ENCODE results near the gene MLST8.

The MLST8 gene

DNA sequence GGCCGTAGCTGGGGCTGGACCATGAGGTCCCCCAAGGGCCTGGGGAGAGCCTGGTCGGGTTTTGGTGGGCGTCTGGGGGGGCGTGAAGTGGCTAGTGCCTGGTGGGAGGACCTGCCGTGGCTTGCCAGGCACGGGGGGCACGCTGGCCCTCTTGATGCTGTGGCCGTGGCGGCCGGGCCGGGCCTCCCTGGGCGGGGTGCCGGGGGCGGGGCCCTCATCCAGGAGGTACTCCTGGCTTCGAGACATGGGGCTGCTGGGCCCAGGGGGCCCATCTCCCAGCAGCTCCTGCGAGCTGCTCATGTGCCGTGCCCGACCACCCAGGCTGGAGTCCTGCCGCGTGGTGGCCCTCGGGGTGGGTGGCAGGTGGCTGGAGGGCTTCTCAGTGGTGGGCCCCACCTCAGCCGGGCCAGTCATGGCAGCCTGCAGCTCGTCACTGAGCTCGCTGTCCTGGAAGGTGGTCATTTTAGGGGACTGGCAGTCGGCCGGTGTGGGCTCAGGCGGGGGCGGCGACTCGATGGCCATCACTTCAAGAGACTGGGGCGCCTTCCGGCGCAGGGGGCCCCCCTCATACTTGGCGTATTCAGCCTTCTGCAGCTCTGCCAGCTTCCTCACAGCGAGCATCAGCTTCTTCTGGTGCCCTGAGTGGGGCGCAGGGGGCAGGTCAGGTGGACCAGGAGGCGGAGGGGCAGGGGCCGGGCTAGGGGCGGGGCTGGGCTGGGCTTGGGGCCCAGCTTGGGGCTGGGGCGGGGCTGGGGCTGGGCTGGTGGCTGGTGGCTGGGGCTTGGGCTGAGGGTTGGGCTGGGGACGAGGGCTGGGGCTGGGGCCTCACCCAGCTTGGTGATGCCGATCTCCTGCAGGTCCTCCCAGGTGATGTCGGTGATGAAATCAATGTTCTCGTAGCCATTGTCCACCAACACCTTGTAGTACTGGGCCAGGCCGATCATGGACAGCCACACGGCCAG lies 24.0 kb upstream of the MLST8 start:
- no peaks in the 10 kb centered on the region for H3K4me1 Mint-ChIP-seq
- H3K4me3 Mint-ChIP-seq = no peak overlapping the region
- no peaks in the 10 kb centered on the region for H3K9me3 Mint-ChIP-seq
- no peaks in the 10 kb centered on the region for H3K27me3 Mint-ChIP-seq
- no peak overlapping the region for H3K27ac Mint-ChIP-seq
- no peaks in the 10 kb centered on the region for H3K36me3 Mint-ChIP-seq

DNA sequence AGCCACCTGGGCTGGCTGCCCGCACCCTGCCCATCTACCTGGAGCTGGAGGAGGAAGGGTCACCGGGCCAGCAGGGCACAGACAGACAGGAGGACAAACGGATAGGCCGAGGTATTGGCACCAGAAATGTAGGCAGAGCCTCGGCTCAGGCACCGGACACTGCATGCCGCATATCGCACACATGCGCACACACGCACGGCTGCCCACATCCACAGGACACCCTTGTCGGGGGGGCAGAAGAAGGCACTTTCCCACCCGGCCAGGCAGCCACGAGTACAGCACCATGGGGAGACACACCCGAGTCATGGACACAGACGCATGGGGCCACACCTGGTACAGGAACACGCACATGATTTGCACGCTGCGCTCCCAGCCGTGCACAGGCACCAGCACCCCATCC lies 23.3 kb upstream of the MLST8 start:
- Mint-ChIP-seq H3K27ac (no peak overlapping the region), H3K9me3 (no peaks in the 10 kb centered on the region), H3K36me3 (no peaks in the 10 kb centered on the region), H3K4me3 (no peak overlapping the region), H3K27me3 (no peaks in the 10 kb centered on the region), H3K4me1 (no peaks in the 10 kb centered on the region)

DNA sequence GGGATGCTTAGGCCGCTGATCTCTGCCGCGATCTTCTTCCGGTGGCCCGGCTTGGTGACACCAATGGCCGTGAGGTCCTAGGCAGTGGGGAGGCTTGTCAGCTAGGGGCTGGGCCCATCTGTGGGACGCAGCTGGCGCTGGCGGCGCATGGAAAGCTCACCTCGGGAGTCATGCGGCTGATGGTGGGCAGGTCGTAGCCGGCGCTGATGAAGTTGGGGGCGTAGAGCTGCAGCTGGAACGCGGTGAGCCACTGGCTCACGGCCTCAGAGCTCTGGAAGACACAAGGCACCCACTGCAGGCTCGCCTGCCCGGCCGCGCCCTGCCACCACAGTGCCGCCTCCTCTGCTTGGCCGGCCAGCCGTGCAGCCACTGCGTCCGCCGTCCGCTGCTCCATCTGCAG lies 21.6 kb upstream of the MLST8 start:
- no peak overlapping the region for H3K4me3 Mint-ChIP-seq
- no peaks in the 10 kb centered on the region for H3K27me3 Mint-ChIP-seq
- no peaks in the 10 kb centered on the region for H3K36me3 Mint-ChIP-seq
- no peaks in the 10 kb centered on the region for H3K9me3 Mint-ChIP-seq
- H3K4me1 Mint-ChIP-seq = no peaks in the 10 kb centered on the region
- H3K27ac Mint-ChIP-seq = no peak overlapping the region

DNA sequence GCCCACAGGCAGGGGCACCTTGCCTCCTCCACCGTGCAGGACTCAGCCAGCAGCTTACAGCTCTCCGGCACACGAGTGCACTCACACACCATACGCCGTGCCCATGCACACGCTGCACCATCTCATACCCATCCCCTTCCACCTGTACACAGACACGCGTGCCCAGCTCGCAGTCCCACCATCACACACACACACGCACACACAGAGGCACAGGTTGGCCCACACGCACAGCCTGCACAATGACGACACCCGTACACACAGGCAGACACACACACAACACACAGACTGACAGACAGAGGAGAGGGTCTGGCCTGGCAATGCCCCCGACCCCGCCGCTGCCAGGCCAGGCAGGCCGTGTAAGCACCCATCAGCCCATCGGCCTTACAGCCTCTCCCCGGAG lies 20.9 kb upstream of the MLST8 start:
- Mint-ChIP-seq H3K27ac (peak overlapping the region; percentile 12), H3K27me3 (no peaks in the 10 kb centered on the region), H3K9me3 (no peaks in the 10 kb centered on the region), H3K4me3 (no peak overlapping the region), H3K36me3 (no peaks in the 10 kb centered on the region), H3K4me1 (no peaks in the 10 kb centered on the region)

DNA sequence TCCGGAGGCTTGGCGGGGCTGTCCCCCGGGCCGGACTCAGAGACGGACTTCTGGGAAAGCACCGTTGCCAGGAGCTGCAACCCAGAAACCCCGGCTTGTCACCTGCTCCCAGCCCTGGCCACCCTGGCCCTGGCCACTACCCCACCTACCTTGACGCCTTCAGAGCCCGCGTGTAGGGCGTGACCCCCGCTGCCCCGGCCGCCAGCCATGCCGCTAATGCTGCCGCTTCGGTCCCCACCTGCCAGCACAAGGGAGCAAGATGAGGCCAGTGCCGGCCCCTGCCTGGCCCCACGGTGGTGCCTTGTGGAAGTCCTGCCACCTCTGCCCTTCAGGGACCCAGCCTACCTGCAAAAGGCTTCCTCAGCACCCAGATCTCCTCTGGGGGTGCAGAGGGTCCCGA lies 20.3 kb upstream of the MLST8 start:
- H3K9me3 Mint-ChIP-seq = no peaks in the 10 kb centered on the region
- H3K4me3 Mint-ChIP-seq = no peak overlapping the region
- H3K27ac Mint-ChIP-seq = no peak overlapping the region
- no peaks in the 10 kb centered on the region for H3K27me3 Mint-ChIP-seq
- no peaks in the 10 kb centered on the region for H3K36me3 Mint-ChIP-seq
- no peaks in the 10 kb centered on the region for H3K4me1 Mint-ChIP-seq

DNA sequence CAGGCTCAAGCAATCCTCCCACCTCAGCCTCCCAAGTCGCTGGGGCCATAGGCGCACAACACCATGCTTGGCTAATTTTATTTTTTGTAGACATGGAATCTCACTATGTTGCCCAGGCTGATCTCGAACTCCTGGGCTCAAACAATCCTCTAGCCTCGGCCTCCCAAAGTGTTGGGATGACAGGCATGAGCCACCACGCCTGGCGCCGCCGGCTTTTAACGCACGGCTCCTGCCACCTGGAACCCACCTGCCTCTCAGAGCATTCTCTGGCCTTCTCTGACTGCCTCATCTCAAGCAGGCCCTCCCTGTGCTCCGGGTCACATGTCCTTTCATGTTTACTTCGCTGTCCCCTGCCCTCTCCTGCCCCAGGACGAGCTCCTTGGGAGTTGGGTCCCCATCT lies 19.2 kb upstream of the MLST8 start:
- Mint-ChIP-seq H3K27ac (no peak overlapping the region), H3K4me3 (no peak overlapping the region), H3K27me3 (no peaks in the 10 kb centered on the region), H3K9me3 (no peaks in the 10 kb centered on the region), H3K36me3 (no peaks in the 10 kb centered on the region), H3K4me1 (no peaks in the 10 kb centered on the region)

DNA sequence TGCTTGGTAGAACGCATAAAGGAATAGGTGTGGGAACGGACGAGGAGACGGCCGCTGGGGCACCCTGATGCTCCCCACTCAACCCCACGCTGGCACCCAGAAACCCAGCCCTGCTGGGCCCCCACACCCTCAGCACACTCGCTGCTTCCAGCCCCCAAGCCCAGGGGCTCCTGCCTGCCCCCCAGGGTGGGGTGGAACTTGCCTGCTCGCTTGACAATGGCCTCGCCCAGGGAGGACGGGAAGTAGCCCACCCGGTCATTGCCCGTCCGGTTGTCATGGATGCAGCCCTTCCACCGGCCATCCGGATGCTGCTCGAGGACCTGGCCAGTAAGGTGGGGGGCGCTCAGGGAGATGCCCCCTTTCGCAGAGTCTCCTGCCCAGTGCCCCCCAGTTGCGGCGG lies 18.7 kb upstream of the MLST8 start:
- no peaks in the 10 kb centered on the region for H3K27me3 Mint-ChIP-seq
- no peak overlapping the region for H3K4me3 Mint-ChIP-seq
- no peak overlapping the region for H3K27ac Mint-ChIP-seq
- H3K36me3 Mint-ChIP-seq = no peaks in the 10 kb centered on the region
- no peaks in the 10 kb centered on the region for H3K4me1 Mint-ChIP-seq
- H3K9me3 Mint-ChIP-seq = no peaks in the 10 kb centered on the region

DNA sequence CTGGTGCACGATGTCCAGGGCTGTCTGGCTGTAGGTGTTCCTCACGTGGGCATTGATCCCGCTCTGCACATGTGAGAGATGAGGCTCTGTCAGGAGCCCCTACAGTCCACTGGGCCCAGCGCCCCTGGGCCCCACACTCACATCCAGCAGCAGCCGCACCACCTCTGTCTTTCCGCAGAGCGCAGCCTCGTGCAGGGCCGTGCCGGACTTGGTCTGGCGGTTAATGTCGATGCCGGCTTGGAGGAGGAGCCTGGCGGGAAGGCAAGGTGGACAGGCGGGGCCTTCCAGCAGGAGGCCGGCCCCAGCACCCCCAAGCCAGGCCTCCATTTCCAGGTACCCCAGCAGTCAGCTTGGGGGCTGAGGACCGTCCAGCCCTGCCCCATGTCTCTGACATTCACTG lies 18.0 kb upstream of the MLST8 start:
- Mint-ChIP-seq H3K4me1 (no peaks in the 10 kb centered on the region), H3K36me3 (no peaks in the 10 kb centered on the region), H3K9me3 (no peaks in the 10 kb centered on the region), H3K27ac (no peak overlapping the region), H3K27me3 (no peaks in the 10 kb centered on the region), H3K4me3 (no peak overlapping the region)

DNA sequence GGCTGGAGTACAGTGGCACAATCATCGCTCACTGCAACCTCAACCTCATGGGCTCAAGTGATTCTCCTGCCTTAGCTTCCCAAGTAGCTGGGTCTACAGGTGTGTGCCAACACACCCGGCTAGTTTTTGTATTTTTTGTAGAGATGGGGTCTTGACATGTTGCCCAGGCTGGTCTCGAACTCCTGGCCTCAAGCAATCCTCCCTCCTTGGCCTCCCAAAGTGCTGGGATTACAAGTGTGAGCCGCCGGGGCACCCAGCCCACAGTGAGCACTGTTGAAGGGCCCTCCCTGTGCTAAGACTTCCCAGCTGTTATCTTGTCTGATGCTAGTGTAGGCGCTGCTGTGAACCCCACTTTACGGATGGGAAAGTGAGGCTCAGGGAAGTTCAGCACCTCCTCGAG lies 16.9 kb upstream of the MLST8 start:
- no peaks in the 10 kb centered on the region for H3K36me3 Mint-ChIP-seq
- no peaks in the 10 kb centered on the region for H3K4me1 Mint-ChIP-seq
- H3K27me3 Mint-ChIP-seq = no peaks in the 10 kb centered on the region
- no peaks in the 10 kb centered on the region for H3K9me3 Mint-ChIP-seq
- no peak overlapping the region for H3K27ac Mint-ChIP-seq
- no peak overlapping the region for H3K4me3 Mint-ChIP-seq

DNA sequence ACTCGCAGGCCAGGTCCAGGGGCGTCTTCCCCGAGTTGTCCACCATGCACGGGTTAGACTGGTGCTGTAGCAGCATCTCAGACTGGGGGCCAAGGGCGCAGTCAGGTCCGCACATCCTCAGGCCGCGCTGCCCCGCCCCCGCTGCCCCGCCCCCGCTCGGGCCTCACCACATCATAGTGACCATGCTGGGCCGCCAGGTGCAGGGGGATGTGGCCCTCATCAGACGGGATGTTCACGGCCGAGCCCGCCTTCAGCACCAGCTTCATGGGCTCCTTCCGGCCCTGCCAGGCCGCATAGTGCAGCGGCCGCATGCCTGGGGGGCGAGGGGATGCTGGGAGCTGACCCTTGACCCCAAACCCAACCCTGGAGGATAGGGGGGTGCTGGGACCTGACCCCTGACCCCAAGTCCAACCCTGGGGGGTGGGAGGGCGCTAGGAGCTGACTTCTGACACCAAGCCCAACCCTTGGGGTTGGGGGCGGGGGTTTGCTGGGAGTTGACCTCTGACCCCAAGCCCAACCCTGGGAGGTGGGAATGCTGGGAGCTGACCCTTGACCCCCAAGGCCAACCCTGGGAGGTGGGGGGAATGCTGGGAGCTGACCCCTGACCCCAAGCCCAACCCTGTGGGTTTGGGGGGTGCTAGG lies 15.9 kb upstream of the MLST8 start:
- H3K36me3 Mint-ChIP-seq = no peaks in the 10 kb centered on the region
- H3K27me3 Mint-ChIP-seq = no peaks in the 10 kb centered on the region
- no peaks in the 10 kb centered on the region for H3K4me1 Mint-ChIP-seq
- no peak overlapping the region for H3K4me3 Mint-ChIP-seq
- H3K27ac Mint-ChIP-seq = no peak overlapping the region
- H3K9me3 Mint-ChIP-seq = no peaks in the 10 kb centered on the region

DNA sequence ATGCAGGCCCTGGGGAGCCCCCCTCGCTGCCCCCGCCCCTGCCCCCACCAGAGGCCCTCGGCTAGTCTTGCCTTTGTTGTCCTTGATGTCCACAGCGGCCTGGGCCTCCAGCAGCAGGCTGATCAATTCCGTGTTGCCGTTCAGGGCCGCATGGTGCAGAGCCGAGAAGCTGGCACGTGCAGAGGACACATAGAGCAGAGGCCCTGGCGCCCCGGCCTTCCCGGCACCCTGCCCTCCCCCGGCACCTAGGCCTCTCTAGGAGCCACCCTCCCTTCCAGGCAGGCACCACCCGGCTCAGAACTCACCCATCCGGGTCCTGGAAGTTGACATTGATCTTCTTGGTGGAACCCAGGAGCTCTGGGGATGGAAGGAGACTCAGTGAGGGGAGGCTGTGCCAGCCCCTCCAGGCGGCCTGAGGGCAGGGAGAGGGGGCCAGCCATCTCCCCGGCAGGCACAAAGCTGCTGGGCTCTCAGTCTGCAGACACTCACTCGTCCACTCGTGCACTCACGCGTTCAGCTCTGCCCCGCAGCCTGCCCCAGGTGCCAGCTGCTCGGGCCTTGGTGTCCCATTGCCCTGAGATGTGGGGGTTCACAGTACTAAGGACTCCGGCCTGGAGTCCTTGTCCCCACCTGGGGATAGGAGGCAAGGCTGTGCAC lies 15.1 kb upstream of the MLST8 start:
- H3K27me3 Mint-ChIP-seq = peaks cover 4% of the 10 kb centered on the region
- H3K27ac Mint-ChIP-seq = no peak overlapping the region
- no peaks in the 10 kb centered on the region for H3K36me3 Mint-ChIP-seq
- no peaks in the 10 kb centered on the region for H3K9me3 Mint-ChIP-seq
- no peak overlapping the region for H3K4me3 Mint-ChIP-seq
- peaks cover 4% of the 10 kb centered on the region for H3K4me1 Mint-ChIP-seq

DNA sequence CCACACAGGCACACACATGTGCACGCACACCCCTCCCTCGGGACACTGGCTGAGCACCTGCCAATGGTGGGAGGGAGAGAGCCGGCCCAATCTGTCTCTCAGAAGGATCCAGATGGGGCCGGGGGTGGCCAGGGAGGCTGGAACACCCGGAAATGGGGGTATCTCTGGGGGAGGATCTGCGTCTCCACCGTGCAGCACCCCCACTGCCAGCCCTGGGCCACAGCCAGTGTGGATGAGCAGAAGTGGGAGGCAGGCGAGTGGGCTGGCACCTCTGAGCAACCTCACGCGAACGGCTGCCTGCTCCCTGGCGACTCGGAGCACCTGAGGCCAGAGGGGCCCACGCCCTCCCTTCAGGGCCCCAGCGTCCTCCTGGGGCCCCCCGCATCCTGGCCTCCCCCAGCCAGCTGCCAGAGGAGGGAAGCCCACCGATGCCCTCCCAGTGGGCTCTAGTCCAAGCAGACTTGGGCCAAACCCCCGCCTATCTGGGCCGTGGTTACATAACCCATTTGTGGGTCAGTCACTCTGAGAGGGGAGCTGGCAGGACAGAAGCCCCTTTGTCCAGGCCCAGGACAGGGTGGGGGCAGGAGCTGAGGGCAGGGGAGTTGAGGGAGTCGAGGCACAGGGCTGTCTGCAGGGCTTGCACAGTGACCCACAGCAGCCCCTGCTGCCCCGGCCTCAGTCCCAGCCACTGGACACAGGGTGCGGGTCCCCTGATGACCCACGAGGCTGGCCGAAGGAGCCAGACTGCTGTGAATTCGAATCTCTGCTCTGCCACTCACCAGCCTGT lies 14.4 kb upstream of the MLST8 start:
- H3K27me3 Mint-ChIP-seq = peaks cover 4% of the 10 kb centered on the region
- no peaks in the 10 kb centered on the region for H3K36me3 Mint-ChIP-seq
- H3K4me1 Mint-ChIP-seq = peaks cover 4% of the 10 kb centered on the region
- no peak overlapping the region for H3K4me3 Mint-ChIP-seq
- H3K27ac Mint-ChIP-seq = no peak overlapping the region
- H3K9me3 Mint-ChIP-seq = no peaks in the 10 kb centered on the region

DNA sequence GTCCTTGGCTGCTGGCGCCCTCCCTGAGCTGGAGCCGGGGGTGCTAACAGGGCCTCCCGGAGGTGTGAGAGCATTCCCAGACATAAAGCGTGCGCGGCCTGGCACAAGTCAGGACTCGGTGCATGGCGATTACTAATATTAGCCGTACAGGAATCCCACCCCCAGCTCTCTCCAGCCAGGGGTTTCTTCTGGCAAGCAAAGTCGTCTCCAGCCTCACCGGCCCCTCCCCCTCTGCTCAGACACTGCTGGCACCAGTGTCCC lies 13.9 kb upstream of the MLST8 start:
- Mint-ChIP-seq H3K9me3 (no peaks in the 10 kb centered on the region), H3K27ac (no peak overlapping the region), H3K36me3 (no peaks in the 10 kb centered on the region), H3K27me3 (peaks cover 4% of the 10 kb centered on the region), H3K4me1 (peaks cover 4% of the 10 kb centered on the region), H3K4me3 (no peak overlapping the region)

DNA sequence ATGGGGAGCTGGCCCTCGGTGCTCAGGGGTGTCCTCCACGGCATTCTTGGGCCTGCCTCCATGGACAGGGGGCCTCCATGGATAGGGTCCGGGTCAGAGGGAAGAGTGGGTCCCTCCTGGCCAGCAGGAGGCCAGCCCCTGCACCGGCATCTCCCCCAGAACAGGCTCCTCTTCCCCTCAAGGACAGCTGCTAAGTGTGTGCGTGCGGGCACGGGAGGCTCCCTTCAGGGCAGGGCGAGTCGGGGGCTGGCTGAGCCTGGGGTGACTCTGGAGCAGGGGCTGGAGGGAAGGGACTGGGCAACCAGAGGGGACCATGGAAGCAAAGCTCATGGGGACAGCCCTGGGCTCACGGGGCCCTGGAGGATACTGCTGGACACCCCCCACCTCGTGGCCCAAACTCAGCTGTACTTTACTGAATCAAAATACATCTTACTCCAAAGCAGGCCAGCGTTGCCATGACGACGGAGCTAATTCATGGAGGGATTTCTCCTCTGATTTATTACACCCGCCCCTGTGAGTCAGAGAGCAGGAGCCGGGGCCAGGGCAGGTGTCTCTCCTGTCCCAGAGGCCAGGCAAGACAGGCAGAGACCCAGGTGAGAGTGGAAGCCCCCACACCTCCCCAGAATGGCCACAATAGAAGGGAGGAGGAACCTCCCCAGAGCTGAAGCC lies 11.0 kb upstream of the MLST8 start:
- H3K9me3 Mint-ChIP-seq = no peaks in the 10 kb centered on the region
- H3K4me3 Mint-ChIP-seq = no peak overlapping the region
- no peaks in the 10 kb centered on the region for H3K36me3 Mint-ChIP-seq
- H3K27me3 Mint-ChIP-seq = peaks cover 9% of the 10 kb centered on the region
- peaks cover 4% of the 10 kb centered on the region for H3K4me1 Mint-ChIP-seq
- H3K27ac Mint-ChIP-seq = no peak overlapping the region

DNA sequence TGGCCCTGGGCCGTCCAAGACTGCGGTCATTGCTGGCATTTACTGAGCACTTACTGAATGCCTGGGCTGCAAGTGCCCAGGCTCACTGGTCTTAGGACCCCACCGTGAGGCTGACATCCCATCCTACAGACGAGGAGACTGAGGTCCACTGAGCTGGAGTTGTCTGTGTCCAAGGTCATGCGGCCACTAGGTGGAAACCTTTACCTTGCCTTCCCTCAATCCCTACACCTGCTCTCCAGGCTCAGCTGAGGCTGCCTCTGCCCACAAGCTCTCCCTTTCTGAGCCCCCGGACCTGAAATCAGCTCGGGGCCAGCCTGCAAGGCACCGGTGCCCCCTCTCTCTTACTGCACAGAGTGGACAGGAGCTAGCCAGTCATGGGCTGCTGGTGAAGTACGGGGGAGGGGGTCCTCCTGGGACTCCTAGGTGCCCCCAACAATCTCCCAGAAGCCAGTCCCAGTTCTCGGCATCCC lies 10.4 kb upstream of the MLST8 start:
- Mint-ChIP-seq H3K4me1 (peaks cover 4% of the 10 kb centered on the region), H3K27me3 (peaks cover 9% of the 10 kb centered on the region), H3K9me3 (no peaks in the 10 kb centered on the region), H3K36me3 (no peaks in the 10 kb centered on the region), H3K4me3 (peak overlapping the region; percentile 36), H3K27ac (no peak overlapping the region)

Data from activated naive CD4-positive, alpha-beta T cell treated with anti-CD3 and anti-CD28 coated beads, Interleukin-2, amount 50 U/mL, for 24 hours (primary cell).